Keratinocyte (primary cell): Measurements from ENCODE around the gene FBLN5. TPM values are rescaled to one million over a fixed set of nuclear protein-coding genes. Genes with fewer than 3 reads are reported as not detected.

Experiments used
- DNase-seq: peaks from one replicate; pipeline ENCODE4 v3.0.0-alpha.2; 2011; ENCODE audit warnings: low read depth, missing footprints, low spot score
- FAIRE-seq: peaks from 2 replicates; lab custom pipeline; 2011; peaks lifted over from hg19 to GRCh38; lab: Jason Lieb, UNC
- H2AFZ ChIP-seq: 2 replicates; pipeline ENCODE4 v1.6.0; 2012; ENCODE audit warnings: low read length, control low read depth, inconsistent platforms; ENCODE audit not compliant: control insufficient read depth
- H3K27ac ChIP-seq: 2 replicates; pipeline ENCODE4 v1.5.1; 2011; ENCODE audit warnings: low read length; ENCODE audit not compliant: control insufficient read depth, insufficient read depth
- H3K27me3 ChIP-seq: 3 replicates; pipeline ENCODE4 v1.6.0; 2011; ENCODE audit warnings: low read length; ENCODE audit not compliant: control insufficient read depth, insufficient read depth; ENCODE audit errors: extremely low read depth
- H3K36me3 ChIP-seq, 2 experiments: 2 replicates in 1 of 2; 3 replicates in 1 of 2; pipeline ENCODE4 v1.5.1; 2011; ENCODE audit warnings: low read length in 2 of 2, mild to moderate bottlenecking in 1 of 2; ENCODE audit not compliant: control insufficient read depth in 2 of 2, insufficient read depth in 2 of 2; ENCODE audit errors: extremely low read depth in 1 of 2
- H3K4me1 ChIP-seq: 3 replicates; pipeline ENCODE4 v1.5.1; 2011; ENCODE audit warnings: low read length; ENCODE audit not compliant: control insufficient read depth, insufficient read depth; ENCODE audit errors: extremely low read depth
- H3K4me2 ChIP-seq: 3 replicates; pipeline ENCODE4 v1.6.0; 2011; ENCODE audit warnings: low read depth, low read length; ENCODE audit not compliant: control insufficient read depth, insufficient read depth; ENCODE audit errors: extremely low read depth
- H3K4me3 ChIP-seq, 3 experiments: fragments of 200-600 bp in 1 of 3; sonication (generic) in 1 of 3; 2 replicates in 2 of 3; 3 replicates in 1 of 3; pipeline ENCODE4 v1.5.1; 2011 to 2016; ENCODE audit warnings: low read length in 3 of 3, mild to moderate bottlenecking in 3 of 3, control low read depth in 2 of 3, inconsistent platforms in 1 of 3, low read depth in 1 of 3, mixed read lengths in 1 of 3, mixed run types in 1 of 3, moderate library complexity in 1 of 3; ENCODE audit not compliant: control insufficient read depth in 2 of 3, insufficient read depth in 2 of 3; ENCODE audit errors: extremely low read depth in 1 of 3
- H3K79me2 ChIP-seq: 2 replicates; pipeline ENCODE4 v1.6.0; 2012; ENCODE audit warnings: low read length; ENCODE audit not compliant: control insufficient read depth, insufficient read depth
- H3K9ac ChIP-seq: 3 replicates; pipeline ENCODE4 v1.6.0; 2011; ENCODE audit warnings: low read length; ENCODE audit not compliant: control insufficient read depth, insufficient read depth; ENCODE audit errors: extremely low read depth
- H3K9me1 ChIP-seq: 3 replicates; pipeline ENCODE4 v1.6.0; 2011; ENCODE audit warnings: low read length; ENCODE audit not compliant: control insufficient read depth, insufficient read depth; ENCODE audit errors: extremely low read depth
- H3K9me3 ChIP-seq: 2 replicates; pipeline ENCODE4 v1.5.1; 2012; ENCODE audit warnings: low read depth, low read length; ENCODE audit not compliant: control insufficient read depth
- H4K20me1 ChIP-seq: 3 replicates; pipeline ENCODE4 v1.6.0; 2011; ENCODE audit warnings: low read length; ENCODE audit not compliant: control insufficient read depth, insufficient read depth; ENCODE audit errors: extremely low read depth
- CTCF ChIP-seq, 3 experiments: IDR thresholded peaks in 1 of 3; conservative IDR thresholded peaks in 1 of 3; optimal IDR thresholded peaks in 1 of 3; 2 replicates in 2 of 3; 3 replicates in 1 of 3; pipeline versions ENCODE3 to v1.5.1; 2011; ENCODE audit warnings: low read length in 3 of 3, mild to moderate bottlenecking in 3 of 3, moderate library complexity in 2 of 3, control low read depth in 1 of 3, inconsistent platforms in 1 of 3; ENCODE audit not compliant: insufficient read depth in 2 of 3; ENCODE audit errors: extremely low read depth in 1 of 3
- EZH2 ChIP-seq: IDR thresholded peaks from one replicate; pipeline ENCODE4 v1.6.1; 2012; ENCODE audit warnings: inconsistent platforms, mild to moderate bottlenecking, low read length, moderate library complexity
- dilution Hi-C: fragments of 300-500 bp; cut with MboI; formaldehyde crosslinking; loops from one replicate; pipeline ENCODE4 v1.7.0; 2020; ENCODE audit warnings: low sequenced_read_pairs; ENCODE audit not compliant: extremely low pct_ligation_motif_present
- polyA plus RNA-seq, 5 experiments: library from polyadenylated mRNA; depleted of rRNA in 3 of 5; stranded (reverse) in 3 of 5; stranded (forward) in 1 of 5; unstranded in 1 of 5; fragments of >200 nt; gene quantifications; 1 replicate in 1 of 5; 2 replicates in 3 of 5; 3 replicates in 1 of 5; pipeline versions ENCODE4 v1.2.1 to v1.2.3, GENCODE V29; 2011 to 2012; ENCODE audit warnings: missing spikeins in 2 of 5, low read depth in 1 of 5, low replicate concordance in 1 of 5

The FBLN5 gene
- polyA plus RNA-seq, 1 donor (not counting 4 experiments of a cell fraction or from before 2014, with no cell fraction given) = 0.10 TPM

- no peaks in the 10 kb centered on the region for H3K79me2 ChIP-seq
- H3K9ac ChIP-seq = no peak overlapping the region
- no peaks in the 10 kb centered on the region for H3K36me3 ChIP-seq
- no peak for TF ChIP-seq EZH2
- TF ChIP-seq CTCF (optimal IDR thresholded peaks at IDR 0.05 in 1 of 3, IDR thresholded peaks at IDR 0.05 in 1 of 3, conservative IDR thresholded peaks at IDR 0.05 in 1 of 3; ENCODE audit: extremely low read depth in 1 of 3, insufficient read depth in 2 of 3, low read length in 3 of 3) = no peak
- H3K9me3 ChIP-seq = no peaks in the 10 kb centered on the region
- FAIRE-seq (no peak), DNase-seq (no peak)
- H2AFZ ChIP-seq = no peak overlapping the region
- H3K4me1 ChIP-seq = no peaks in the 10 kb centered on the region
- dilution Hi-C loops = no loop called here
- H3K27ac ChIP-seq = no peak overlapping the region
- H3K4me3 ChIP-seq = no peak overlapping the region
- H3K27me3 ChIP-seq = peaks cover 5% of the 10 kb centered on the region
- H3K9me1 ChIP-seq = no peaks in the 10 kb centered on the region
- no peaks in the 10 kb centered on the region for H4K20me1 ChIP-seq
- no peak overlapping the region for H3K4me2 ChIP-seq
Observed at GRCh38 chr14:91904956-91905645, 42.4 kb downstream of the FBLN5 start.

GRCh38 chr14:91904483-91904882 is 43.0 kb downstream of the FBLN5 start:
- TF ChIP-seq CTCF (optimal IDR thresholded peaks at IDR 0.05 in 1 of 3, IDR thresholded peaks at IDR 0.05 in 1 of 3, conservative IDR thresholded peaks at IDR 0.05 in 1 of 3; ENCODE audit: extremely low read depth in 1 of 3, insufficient read depth in 2 of 3, low read length in 3 of 3) = no peak
- no peak for TF ChIP-seq EZH2
- FAIRE-seq = no peak

More at GRCh38 chr14:91904483-91904882, 43.0 kb downstream of the FBLN5 start:
- H3K27ac ChIP-seq = no peak overlapping the region
- no peak overlapping the region for H3K9ac ChIP-seq
- no peaks in the 10 kb centered on the region for H3K9me1 ChIP-seq
- dilution Hi-C loops = no loop called here
- H3K9me3 ChIP-seq = no peaks in the 10 kb centered on the region
- no peak overlapping the region for H3K4me3 ChIP-seq
- H3K27me3 ChIP-seq = peaks cover 5% of the 10 kb centered on the region
- no peak overlapping the region for H2AFZ ChIP-seq
- no peaks in the 10 kb centered on the region for H4K20me1 ChIP-seq
- no peak overlapping the region for H3K4me2 ChIP-seq
- H3K36me3 ChIP-seq = no peaks in the 10 kb centered on the region
- no peak for DNase-seq
- no peaks in the 10 kb centered on the region for H3K79me2 ChIP-seq
- H3K4me1 ChIP-seq = no peaks in the 10 kb centered on the region
